RPMI7951 (cell line): ENCODE results near the gene SSX2IP. TPM values are rescaled to one million over a fixed set of nuclear protein-coding genes. Genes with fewer than 3 reads are reported as not detected.
"Not testable (repeated sequence)": the region's sequence is repeated elsewhere in the genome, so short reads cannot be mapped to it uniquely, and the experiment has no call there.

ENCODE experiments used
- DNase-seq: peaks from one replicate; pipeline ENCODE4 v3.0.0-alpha.2; 2012; ENCODE audit warnings: low read depth
- total RNA-seq: library from RNA; depleted of rRNA; stranded (reverse); fragments of >200 nt; shearing (Covaris generic); gene quantifications from 2 replicates; pipeline ENCODE4 v1.2.3, GENCODE V29; 2014

The SSX2IP gene
- total RNA-seq, 1 experiment from 2014 or later: 21.3 TPM

- no peak for DNase-seq
Observed at GRCh38 chr1:84675631-84676030, 14.6 kb downstream of the SSX2IP start.

GRCh38 chr1:84675106-84675505 lies 15.2 kb downstream of the SSX2IP start:
- no peak for DNase-seq

GRCh38 chr1:84674705-84675104 lies 15.6 kb downstream of the SSX2IP start:
- DNase-seq: no peak

GRCh38 chr1:84674021-84674420 lies 16.2 kb downstream of the SSX2IP start:
- DNase-seq: no peak

- no peak for DNase-seq
Observed at GRCh38 chr1:84672080-84672854, 18.0 kb downstream of the SSX2IP start.

- DNase-seq: no peak
Observed at GRCh38 chr1:84669831-84670230, 20.4 kb downstream of the SSX2IP start.

GRCh38 chr1:84668185-84668584 lies 22.1 kb downstream of the SSX2IP start:
- peak; percentile 12 for DNase-seq

- DNase-seq: no peak
Observed at GRCh38 chr1:84665703-84666317, 24.5 kb downstream of the SSX2IP start.

GRCh38 chr1:84653130-84653677 lies 37.1 kb downstream of the SSX2IP start:
- DNase-seq: peak; percentile 2

- DNase-seq: no peak
Observed at GRCh38 chr1:84644472-84644871, 45.8 kb downstream of the SSX2IP start.

- DNase-seq: no peak
Observed at GRCh38 chr1:84643183-84643582, 47.1 kb downstream of the SSX2IP start.

GRCh38 chr1:84642774-84643173 lies 47.5 kb downstream of the SSX2IP start:
- DNase-seq: no peak

- not testable (repeated sequence) for DNase-seq
Observed at GRCh38 chr1:84639731-84640130, 50.5 kb downstream of the SSX2IP start.

- DNase-seq: no peak
Observed at GRCh38 chr1:84635429-84635828, 54.8 kb downstream of the SSX2IP start.

- DNase-seq: no peak
Observed at GRCh38 chr1:84634536-84635205, 55.6 kb downstream of the SSX2IP start.

GRCh38 chr1:84632673-84633434 lies 57.4 kb downstream of the SSX2IP start:
- DNase-seq: peak; percentile 70

GRCh38 chr1:84632137-84632536 lies 58.1 kb downstream of the SSX2IP start:
- no peak for DNase-seq

GRCh38 chr1:84624876-84625275 lies 65.4 kb downstream of the SSX2IP start:
- no peak for DNase-seq

GRCh38 chr1:84621553-84621952 lies 68.7 kb downstream of the SSX2IP start:
- no peak for DNase-seq

- peak; percentile 80 for DNase-seq
Observed at GRCh38 chr1:84620720-84621313, 69.4 kb downstream of the SSX2IP start.

- DNase-seq: peak; percentile 91
Observed at GRCh38 chr1:84619383-84620102, 70.7 kb downstream of the SSX2IP start.
